ENCODE data around the gene SNX27.

SNX27 gene

GRCh38 chr1:151711044-151711800 is 99.4 kb downstream of the SNX27 start:
- TF ChIP-seq MYC (IDR thresholded peaks at IDR 0.05; ENCODE audit: low read depth, low read length) (no peak), POLR2A (IDR thresholded peaks at IDR 0.05; ENCODE audit: extremely low read depth, insufficient read length) (no peak)
- TF ChIP-seq, protein P1, sequence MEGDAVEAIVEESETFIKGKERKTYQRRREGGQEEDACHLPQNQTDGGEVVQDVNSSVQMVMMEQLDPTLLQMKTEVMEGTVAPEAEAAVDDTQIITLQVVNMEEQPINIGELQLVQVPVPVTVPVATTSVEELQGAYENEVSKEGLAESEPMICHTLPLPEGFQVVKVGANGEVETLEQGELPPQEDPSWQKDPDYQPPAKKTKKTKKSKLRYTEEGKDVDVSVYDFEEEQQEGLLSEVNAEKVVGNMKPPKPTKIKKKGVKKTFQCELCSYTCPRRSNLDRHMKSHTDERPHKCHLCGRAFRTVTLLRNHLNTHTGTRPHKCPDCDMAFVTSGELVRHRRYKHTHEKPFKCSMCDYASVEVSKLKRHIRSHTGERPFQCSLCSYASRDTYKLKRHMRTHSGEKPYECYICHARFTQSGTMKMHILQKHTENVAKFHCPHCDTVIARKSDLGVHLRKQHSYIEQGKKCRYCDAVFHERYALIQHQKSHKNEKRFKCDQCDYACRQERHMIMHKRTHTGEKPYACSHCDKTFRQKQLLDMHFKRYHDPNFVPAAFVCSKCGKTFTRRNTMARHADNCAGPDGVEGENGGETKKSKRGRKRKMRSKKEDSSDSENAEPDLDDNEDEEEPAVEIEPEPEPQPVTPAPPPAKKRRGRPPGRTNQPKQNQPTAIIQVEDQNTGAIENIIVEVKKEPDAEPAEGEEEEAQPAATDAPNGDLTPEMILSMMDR (IDR thresholded peaks at IDR 0.05; ENCODE audit: low read depth, low read length), result no peak
- TF ChIP-seq, protein P2, sequence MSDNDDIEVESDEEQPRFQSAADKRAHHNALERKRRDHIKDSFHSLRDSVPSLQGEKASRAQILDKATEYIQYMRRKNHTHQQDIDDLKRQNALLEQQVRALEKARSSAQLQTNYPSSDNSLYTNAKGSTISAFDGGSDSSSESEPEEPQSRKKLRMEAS (IDR thresholded peaks at IDR 0.05; ENCODE audit: low read depth, low read length), result no peak
- DNase-seq (ENCODE audit: low read depth), result no peak
- H3K4me3 ChIP-seq (ENCODE audit: low read depth, low read length), result no peak overlapping the region

DNA sequence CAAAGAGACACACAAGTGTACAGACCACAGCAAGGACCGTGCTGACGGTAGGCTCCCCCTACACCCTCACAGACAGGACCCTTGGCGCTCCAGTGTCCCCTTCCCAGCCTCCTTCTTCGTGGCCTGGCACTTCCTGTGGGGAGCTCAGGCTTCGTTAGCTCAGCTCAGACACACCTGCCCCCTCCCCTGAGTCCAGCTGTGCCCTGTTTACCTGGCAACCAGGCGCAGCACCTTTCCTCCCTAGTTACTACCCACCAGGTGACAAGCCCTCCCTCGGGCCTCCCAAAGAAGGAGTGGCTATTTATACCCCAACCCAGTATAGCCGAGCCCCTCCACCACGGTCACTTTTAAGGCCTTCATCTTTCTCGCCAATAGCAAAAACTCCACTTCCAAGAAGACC is 100.1 kb downstream of the SNX27 start:
- TF ChIP-seq MYC (IDR thresholded peaks at IDR 0.05; ENCODE audit: low read depth, low read length), result no peak
- no peak for TF ChIP-seq POLR2A (IDR thresholded peaks at IDR 0.05; ENCODE audit: extremely low read depth, insufficient read length)
- TF ChIP-seq, protein P1 (IDR thresholded peaks at IDR 0.05; ENCODE audit: low read depth, low read length), result no peak
- TF ChIP-seq, protein P2 (IDR thresholded peaks at IDR 0.05; ENCODE audit: low read depth, low read length), result no peak
- no peak overlapping the region for H3K4me3 ChIP-seq (ENCODE audit: low read depth, low read length)
- no peak for DNase-seq (ENCODE audit: low read depth)

DNA sequence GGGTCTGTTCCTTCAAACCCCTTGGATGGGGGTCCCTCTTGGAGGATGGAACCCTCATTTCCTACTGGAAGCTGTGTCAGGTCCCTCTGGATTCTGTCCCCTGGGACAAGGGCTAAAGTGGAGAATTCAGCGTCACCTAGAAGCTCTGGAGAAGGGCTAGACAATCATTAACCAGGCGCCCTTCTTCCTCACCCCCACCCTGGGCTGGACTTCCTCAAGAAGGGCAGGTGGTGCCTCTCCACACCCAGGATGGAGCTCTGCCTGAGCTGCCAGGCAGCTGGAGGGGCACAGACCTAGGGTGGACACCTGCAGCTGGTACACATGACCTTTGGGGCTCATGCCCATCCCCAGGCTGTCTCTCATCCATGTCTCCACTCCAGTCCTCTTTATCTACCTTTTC is 101.2 kb downstream of the SNX27 start:
- no peak for DNase-seq (ENCODE audit: low read depth)

DNA sequence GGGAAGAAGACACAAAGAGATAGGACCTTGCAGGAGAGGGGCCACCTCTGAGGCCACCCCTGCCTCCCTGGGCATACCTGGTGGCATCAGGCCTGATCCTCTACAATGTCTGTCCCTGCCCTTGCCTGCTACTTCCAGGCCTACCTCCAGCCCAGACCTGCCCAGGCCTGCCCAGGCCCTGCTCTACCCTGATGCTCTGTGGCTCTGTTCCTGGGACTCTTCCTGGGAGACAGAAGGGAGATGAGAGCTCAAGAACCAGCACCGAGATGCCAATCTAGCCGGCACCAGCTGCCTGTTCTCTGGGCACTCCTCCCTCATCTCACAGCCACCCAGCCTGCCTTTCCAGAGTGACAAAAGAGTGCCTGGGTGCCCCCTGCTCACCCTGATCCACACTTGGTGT is 102.0 kb downstream of the SNX27 start:
- no peak for DNase-seq (ENCODE audit: low read depth)
- TF ChIP-seq, protein P1 (IDR thresholded peaks at IDR 0.05; ENCODE audit: low read depth, low read length), result no peak
- TF ChIP-seq POLR2A (IDR thresholded peaks at IDR 0.05; ENCODE audit: extremely low read depth, insufficient read length) (no peak), MYC (IDR thresholded peaks at IDR 0.05; ENCODE audit: low read depth, low read length) (no peak)
- TF ChIP-seq, protein P2 (IDR thresholded peaks at IDR 0.05; ENCODE audit: low read depth, low read length), result no peak
- H3K4me3 ChIP-seq (ENCODE audit: low read depth, low read length), result no peak overlapping the region

More for the DNA sequence above, 101.2 kb downstream of the SNX27 start:
- no peak overlapping the region for H3K4me3 ChIP-seq (ENCODE audit: low read depth, low read length)
- TF ChIP-seq, protein P1 (IDR thresholded peaks at IDR 0.05; ENCODE audit: low read depth, low read length), result no peak
- TF ChIP-seq, protein P2 (IDR thresholded peaks at IDR 0.05; ENCODE audit: low read depth, low read length), result no peak
- no peak for TF ChIP-seq MYC (IDR thresholded peaks at IDR 0.05; ENCODE audit: low read depth, low read length)
- TF ChIP-seq POLR2A (IDR thresholded peaks at IDR 0.05; ENCODE audit: extremely low read depth, insufficient read length), result no peak

DNA sequence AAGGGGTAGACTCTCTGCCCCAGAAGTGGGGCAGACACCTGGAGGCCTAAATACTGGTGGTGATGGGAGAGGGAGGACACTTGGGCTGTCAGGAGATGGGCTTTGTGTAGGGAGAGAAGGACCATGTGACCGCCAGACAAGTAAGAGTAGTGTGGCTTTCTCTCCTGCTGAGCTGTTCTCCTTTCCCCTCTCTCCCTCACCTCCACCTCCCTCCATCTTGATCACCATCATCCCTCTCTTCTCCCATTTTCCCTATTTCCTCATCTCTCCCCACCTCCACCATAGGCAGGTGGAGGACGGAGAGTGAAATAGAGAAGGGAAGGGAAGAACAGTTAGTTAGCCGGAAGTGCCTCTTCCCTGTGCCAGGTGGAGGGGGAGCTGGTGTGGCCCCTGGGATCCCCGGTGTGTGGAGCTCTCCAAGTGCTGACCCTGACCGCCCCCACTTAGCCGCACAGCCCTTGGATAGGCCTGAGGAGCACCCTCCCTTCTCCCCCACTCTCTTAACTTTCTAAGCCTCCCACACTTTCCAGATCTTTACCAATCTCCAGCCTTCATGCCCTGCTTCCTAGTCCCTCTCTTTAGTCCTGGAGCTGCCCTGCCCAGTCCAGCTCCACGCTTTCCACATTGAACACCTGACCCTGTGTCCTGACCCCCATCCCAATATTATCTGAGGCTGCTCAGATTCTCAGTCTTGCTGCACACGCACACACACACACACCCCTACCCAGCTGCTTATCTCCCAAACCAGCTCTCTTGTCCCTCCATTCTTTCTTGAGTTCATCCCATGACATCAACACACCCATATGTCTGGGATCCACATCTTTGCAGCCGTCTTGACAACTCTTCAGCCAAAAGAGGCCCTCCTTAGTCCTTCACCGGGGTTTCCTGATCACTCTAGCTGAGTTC is 103.2 kb downstream of the SNX27 start:
- TF ChIP-seq, protein P1 (IDR thresholded peaks at IDR 0.05; ENCODE audit: low read depth, low read length), result no peak
- TF ChIP-seq, protein P2 (IDR thresholded peaks at IDR 0.05; ENCODE audit: low read depth, low read length), result no peak
- TF ChIP-seq MYC (IDR thresholded peaks at IDR 0.05; ENCODE audit: low read depth, low read length) (no peak), POLR2A (IDR thresholded peaks at IDR 0.05; ENCODE audit: extremely low read depth, insufficient read length) (no peak)
- H3K4me3 ChIP-seq (ENCODE audit: low read depth, low read length), result no peak overlapping the region

More for the DNA sequence above, 103.2 kb downstream of the SNX27 start:
- DNase-seq (ENCODE audit: low read depth), result no peak

Measured in NB4 (cell line).